ENCODE data around the gene BAG5.

BAG5 gene

GRCh38 chr14:103563844-103564505 is 1.5 kb upstream of the BAG5 start:
- no peak for DNase-seq (ENCODE audit: low read depth)

- DNase-seq (ENCODE audit: low read depth) = no peak
Measured at GRCh38 chr14:103563226-103563620, 766 bp upstream of the BAG5 start.

GRCh38 chr14:103562179-103562428 is 353 bp downstream of the BAG5 start:
- DNase-seq (ENCODE audit: low read depth) = no peak

- DNase-seq (ENCODE audit: low read depth) = peak; percentile 22
Measured at GRCh38 chr14:103561381-103562178, 877 bp downstream of the BAG5 start.

GRCh38 chr14:103560691-103561090 is 1.8 kb downstream of the BAG5 start:
- no peak for DNase-seq (ENCODE audit: low read depth)

GRCh38 chr14:103559766-103560165 is 2.7 kb downstream of the BAG5 start:
- DNase-seq (ENCODE audit: low read depth) = no peak

GRCh38 chr14:103558071-103558882 is 4.2 kb downstream of the BAG5 start:
- no peak for DNase-seq (ENCODE audit: low read depth)

- no peak for DNase-seq (ENCODE audit: low read depth)
Measured at GRCh38 chr14:103556946-103557758, 5.3 kb downstream of the BAG5 start.

GRCh38 chr14:103555559-103556337 is 6.7 kb downstream of the BAG5 start:
- DNase-seq (ENCODE audit: low read depth) = no peak

- no peak for DNase-seq (ENCODE audit: low read depth)
Measured at GRCh38 chr14:103552846-103553210, 9.6 kb downstream of the BAG5 start.

GRCh38 chr14:103552011-103552845 is 10.2 kb downstream of the BAG5 start:
- no peak for DNase-seq (ENCODE audit: low read depth)

- DNase-seq (ENCODE audit: low read depth) = no peak
Measured at GRCh38 chr14:103551338-103551762, 11.1 kb downstream of the BAG5 start.

GRCh38 chr14:103550451-103551337 is 11.8 kb downstream of the BAG5 start:
- DNase-seq (ENCODE audit: low read depth) = no peak

- DNase-seq (ENCODE audit: low read depth) = no peak
Measured at GRCh38 chr14:103549361-103550311, 12.8 kb downstream of the BAG5 start.

GRCh38 chr14:103548463-103549351 is 13.8 kb downstream of the BAG5 start:
- DNase-seq (ENCODE audit: low read depth) = no peak

GRCh38 chr14:103547941-103548462 is 14.5 kb downstream of the BAG5 start:
- DNase-seq (ENCODE audit: low read depth) = no peak

- no peak for DNase-seq (ENCODE audit: low read depth)
Measured at GRCh38 chr14:103547455-103547940, 15.0 kb downstream of the BAG5 start.

Measured in stimulated activated CD4-positive, alpha-beta T cell treated with anti-CD3 and anti-CD28 coated beads, Interleukin-2, amount 100 ng/mL, for 4 hours (primary cell).